ENCODE data around the gene A2ML1.
"Not testable (repeated sequence)": the region's sequence is repeated elsewhere in the genome, so short reads cannot be mapped to it uniquely, and the experiment has no call there.

Gene A2ML1

DNA sequence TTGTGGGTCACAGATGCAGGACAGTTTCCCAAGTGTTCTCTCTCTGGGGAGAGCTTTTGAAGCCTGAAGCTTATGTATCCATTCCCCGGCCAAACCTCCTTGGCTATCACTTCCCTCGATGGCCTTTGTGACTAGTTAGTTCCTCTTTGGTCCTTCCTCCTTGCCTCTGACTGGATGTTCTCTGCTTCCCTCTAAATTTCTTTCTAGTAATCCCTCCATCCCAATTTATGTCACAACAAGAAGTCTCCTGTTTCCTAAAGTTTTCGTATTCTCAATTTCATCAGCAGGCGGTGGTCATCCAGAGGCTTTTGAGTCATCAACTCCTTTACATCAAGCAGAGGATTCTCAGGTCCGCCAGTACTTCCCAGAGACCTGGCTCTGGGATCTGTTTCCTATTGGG, 27.5 kb downstream of the A2ML1 start:
- no peak for DNase-seq

DNA sequence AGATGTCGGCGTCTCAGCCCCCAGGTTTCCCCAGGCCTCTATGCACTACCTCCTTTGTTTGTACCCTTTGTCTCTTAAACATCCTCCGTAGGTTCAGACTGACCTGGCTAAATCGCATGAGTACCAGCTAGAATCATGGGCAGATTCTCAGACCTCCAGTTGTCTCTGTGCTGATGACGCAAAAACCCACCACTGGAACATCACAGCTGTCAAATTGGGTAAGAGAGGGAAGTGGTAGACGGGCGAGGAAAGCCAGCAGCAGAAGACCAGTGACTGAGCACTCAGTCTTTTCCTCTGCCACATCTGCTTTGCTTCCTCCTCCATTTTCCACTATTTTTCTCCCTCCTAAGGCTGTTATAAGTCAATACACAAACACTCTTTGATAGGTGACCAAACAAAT, 29.7 kb downstream of the A2ML1 start:
- no peak for DNase-seq

DNA sequence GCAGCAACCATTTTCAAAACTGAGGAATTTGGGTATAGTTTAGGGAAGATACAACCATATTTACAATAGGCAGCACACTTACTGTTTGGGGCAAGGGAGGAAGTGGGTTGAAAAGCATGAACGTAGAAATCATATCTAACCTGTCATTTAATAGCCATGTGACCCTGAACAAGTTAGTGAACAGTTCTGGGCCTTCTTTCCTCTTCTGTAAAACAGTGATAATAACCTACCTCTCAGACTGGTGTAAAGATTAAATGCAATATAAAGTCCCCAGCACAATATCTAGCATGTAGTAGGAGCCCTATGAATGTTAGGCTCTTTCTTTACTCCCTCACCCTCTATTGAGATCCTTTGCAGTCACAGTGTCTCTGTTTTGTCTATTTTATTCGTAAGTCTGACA, 33.5 kb downstream of the A2ML1 start:
- DNase-seq = no peak

DNA sequence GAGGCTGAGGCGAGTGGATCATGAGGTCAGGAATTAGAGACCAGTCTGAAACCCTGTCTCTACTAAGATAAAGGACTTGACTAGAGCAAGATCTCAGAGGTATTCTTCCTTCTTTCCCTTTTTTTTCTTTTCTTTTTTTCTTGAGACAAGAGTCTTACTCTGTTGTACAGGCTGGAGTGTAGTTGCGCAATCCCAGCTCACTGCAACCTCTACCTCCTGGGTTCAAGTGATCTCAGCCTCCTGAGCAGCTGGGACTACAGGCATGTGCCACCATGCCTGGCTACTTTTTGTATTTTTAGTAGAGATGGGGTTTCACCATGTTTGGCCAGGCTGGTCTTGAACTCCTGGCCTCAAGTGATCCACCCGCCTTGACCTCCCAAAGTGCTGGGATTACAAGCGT, 37.0 kb downstream of the A2ML1 start:
- DNase-seq = not testable (repeated sequence)

DNA sequence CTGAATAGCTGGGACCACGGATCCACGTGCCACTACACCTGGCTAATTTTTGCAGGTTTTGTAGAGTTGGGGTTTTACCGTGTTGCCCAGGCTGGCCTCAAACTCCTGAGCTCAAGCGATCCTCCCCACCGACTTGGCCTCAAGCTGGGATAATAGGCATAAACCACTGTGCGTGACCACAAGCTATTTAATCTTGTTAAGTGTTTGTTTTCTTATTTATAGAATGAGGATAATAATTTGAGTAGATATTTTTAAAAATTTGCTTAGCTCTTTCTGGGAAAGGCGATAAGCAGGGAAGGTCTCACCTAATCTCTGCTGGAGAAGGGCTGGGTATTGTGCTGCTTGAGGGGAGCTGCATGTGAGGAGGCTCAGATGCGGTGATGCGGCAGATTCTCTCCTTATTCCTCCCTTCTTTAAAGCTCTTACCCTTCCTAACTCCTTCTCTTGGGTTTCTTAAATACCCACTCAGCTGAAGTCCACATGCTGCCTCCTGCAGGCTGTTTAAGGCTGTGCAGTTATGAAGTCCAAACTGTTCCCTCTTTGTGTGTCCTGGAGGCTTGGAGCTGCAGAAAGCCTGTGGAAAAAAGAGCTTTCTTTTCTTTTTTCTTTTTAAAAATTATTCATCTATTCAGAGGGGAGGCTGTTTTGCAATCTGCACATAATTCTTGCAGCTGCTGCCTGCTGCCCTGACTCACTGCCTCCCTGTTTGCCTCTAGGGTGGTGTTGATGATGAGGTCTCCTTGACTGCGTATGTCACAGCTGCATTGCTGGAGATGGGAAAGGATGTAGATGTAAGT, 37.9 kb downstream of the A2ML1 start:
- DNase-seq = peak in 17 of 56 donors; percentile 1 to 48 (median 9)

DNA sequence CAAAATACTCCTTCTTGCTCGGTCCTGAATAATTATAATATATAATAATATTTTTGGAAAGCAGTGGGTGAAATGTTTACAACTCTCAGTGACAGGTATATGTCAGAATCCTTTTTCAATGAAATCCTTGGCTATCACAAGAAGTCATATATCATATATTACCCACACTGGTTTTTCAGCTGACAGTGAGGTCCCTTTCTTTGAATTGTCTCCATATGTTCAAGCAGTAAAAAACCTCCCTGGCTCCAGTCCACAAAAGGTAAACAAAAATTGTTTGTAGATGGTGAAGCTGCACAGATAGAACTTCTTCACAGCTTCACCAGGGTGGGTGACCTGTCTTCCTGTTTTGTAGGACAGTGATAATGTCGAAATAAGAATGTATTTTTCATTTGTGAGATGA, 44.0 kb downstream of the A2ML1 start:
- no peak for DNase-seq

DNA sequence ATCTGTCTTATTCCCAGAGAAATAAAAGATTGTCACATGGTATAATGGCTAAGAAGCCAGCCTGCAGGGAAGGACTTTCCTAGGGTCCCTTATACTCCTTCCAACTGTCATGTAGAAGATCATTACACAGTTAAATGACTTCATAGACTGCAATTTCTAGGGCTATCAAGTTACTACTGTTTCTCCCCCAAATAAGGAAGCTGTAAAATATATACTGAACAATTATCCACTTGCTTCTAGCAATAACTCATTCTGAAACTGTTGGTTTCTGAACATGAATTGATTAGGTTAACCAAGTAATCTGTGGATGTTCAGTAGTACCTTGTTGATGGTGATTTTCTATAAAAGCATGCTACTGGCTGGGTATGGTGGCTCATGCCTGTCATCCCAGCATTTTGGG, 44.6 kb downstream of the A2ML1 start:
- DNase-seq = no peak

DNA sequence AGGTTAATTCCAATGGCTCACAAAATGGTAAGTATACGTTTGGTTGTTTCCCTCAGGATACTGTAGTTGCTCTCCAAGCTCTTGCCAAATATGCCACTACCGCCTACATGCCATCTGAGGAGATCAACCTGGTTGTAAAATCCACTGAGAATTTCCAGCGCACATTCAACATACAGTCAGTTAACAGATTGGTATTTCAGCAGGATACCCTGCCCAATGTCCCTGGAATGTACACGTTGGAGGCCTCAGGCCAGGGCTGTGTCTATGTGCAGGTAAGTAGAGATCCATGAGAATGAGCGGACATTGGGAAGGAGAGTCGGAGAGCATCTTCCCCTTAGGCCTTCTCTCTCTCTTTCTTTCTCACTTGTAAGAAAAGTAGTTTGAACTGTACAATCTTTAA, 45.4 kb downstream of the A2ML1 start:
- DNase-seq = peak in 1 of 56 donors; percentile 2

DNA sequence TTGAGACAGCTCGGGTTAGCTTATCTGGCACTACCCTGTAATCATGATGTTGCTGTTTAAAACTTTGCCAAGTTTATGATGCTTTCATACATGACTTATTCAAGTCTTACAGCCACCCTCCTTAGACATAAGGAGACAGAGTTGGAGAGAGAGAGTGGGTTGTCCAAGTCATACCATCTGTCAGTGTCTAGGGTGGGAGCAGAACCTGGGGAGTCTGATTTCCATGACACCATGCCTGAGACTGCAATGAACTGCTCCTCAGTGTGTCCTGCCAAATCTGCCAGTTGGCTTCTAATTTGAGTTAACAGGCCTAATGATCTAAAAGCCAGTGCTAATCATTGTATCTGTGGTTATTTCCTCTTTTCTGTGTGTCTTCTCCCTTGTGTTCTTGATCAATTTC, 48.2 kb downstream of the A2ML1 start:
- DNase-seq = no peak

DNA sequence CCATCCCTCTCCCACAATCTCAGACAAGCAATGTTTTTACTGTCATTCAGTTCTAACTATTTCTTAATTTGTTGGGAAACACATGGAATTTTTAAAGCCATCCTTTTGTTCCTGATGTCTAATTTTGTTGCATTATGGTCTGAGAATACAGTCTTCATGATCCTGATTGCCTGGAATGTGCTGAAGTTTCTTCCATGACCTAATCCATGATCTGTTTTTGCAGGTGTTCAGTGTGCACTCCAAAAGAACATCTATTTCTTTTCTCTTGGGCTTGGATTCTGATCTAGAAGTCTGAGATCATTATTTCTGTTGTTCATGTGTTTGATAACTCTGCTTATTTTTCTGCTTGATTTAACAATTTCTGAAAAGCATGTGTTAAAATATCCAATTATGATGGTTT, 48.6 kb downstream of the A2ML1 start:
- DNase-seq = no peak

DNA sequence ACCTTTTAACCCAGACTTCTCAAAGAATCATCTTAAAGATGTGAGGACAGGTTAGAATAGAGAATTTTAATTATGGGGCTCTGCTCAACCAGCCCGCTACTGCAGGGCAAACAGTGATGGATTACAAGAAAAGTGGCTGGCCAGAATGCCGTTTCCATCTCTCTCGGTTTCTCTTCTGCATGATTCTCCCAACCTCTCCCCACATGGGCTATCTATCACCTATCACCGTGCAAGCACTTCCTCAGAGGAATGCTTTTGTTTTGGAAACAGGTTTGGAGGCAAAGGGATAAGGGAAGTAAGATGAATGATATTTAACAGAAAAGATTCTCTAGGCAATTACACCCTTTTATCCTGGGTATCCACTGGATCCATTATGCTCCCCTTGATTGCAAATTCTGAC, 54.5 kb downstream of the A2ML1 start:
- no peak for DNase-seq

DNA sequence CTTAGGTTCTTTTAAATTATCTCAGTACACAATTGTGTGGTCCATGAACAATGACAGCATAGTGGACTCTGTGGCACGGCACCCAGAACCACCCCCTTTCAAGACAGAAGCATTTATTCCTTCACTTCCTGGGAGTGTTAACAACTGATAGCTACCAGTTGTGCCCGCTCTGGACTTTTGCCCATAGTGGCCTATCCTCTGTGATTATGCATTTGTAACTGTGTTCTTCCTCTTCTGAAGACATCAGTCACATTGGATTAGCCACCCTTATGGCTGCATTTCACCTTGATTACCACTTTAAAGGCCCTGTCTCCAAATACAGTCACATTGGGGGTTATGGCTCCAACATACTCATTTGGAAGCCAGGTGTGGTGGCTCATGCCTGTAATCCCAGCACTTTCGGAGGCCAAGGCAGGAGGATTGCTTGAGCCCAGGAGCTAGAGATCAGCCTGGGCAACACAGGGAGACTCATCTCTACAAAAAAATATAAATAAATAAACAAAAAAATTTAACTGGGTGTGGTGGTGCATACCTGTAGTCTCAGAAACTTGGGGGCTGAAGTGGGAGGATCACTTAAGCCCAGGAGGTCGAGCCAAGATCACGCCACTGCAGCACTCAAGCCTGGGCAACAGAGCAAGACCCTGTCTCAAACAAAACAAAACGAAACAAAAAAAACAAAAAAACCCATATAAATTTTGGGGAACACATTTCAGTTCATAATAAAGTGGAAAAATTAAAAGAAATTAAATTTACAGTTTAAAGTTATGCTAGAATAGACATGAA, 64.3 kb downstream of the A2ML1 start:
- peak in 1 of 56 donors; percentile 0 for DNase-seq

DNA sequence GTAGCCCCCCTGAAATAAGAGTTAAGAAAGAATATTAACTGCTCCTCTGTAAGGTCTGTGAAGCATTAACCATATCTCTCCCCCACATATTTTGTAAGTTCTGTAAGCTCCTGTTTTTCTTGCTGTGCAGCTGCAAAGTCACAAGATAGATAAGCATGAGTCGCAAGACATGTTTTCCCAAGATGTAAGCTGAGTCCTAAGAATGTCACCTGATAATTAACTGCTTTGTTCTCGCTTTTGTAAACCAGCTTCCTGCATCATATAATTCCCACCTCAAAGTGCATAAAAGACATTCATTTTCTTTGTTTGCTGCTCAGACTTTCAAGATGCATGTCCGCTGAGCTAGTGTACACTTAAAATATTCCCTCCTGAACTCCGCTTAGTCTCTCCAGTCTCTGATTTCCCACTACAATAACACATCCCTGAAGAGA, 64.9 kb downstream of the A2ML1 start:
- DNase-seq = no peak

DNA sequence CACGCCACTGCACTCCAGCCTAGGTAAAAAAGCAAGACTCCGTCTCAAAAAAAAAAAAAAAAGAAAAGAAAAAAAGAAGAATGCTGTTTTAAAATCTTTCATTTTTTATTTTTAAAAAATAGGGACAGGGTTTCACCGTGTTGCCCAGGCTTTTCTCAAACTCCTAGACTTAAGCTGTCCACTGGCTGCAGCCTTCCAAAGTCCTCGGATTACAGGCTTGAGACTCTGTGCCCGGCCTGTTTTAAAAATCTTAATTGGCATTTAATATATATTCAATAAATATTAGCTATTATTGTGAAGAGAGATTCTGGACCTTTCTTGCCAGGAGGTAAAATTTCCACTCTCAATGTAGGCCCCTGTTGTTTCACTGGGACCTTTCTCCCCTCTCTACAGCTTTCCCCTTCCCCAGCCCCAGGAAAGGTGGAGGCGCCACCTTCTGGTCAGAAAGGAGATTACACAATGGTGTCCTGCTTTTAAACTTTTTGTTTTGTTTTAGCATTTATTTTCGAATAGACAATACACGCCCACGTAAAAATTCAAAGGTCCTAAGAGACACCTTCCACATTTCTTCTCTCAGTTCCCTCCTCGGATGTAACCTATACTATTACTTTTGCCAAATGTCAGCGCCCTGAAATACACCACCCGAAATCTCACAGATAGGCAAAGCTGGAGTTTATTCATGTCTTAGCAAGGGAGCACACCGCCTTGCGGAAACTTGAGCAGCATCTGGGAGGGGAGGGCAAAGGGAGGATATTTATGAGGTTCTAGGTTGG, 68.1 kb downstream of the A2ML1 start:
- DNase-seq = peak in 26 of 56 donors; percentile 1 to 60 (median 10)

DNA sequence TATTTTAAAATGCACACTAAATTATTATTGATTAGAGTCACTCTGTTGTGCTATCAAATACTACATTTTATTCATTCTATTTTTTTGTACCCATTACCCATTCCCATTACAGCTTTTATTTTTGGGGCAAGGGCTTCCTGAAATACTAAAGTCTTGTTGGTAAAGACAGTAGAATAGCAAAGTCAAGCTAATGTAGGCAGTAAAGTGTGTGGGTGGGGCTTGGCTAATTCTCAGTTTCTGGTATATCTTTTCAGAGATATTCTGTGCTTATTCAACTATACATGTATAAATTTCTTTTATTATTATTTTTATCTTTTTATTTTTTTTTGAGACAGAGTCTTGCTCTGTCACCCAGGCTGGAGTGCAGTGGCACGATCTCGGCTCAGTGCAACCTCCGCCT, 69.6 kb downstream of the A2ML1 start:
- DNase-seq = no peak

DNA sequence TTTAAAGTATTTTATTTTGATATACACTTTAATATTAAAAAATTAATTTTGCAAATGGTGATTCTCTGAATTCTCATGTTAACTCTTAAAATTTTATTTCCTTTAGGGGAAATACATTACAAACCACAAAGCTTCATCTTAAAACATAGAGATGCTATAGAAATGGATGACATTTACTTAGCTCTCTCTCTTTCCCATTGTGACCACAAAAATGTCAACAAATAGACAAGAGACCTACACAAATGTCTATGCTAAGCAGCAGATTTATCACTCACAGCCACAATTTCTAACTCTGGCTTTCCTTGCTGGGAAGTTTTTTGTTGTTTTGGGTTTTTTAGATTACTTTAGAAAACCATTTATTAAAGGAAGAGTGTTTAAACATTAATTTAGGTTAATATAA, 72.0 kb downstream of the A2ML1 start:
- no peak for DNase-seq

DNA sequence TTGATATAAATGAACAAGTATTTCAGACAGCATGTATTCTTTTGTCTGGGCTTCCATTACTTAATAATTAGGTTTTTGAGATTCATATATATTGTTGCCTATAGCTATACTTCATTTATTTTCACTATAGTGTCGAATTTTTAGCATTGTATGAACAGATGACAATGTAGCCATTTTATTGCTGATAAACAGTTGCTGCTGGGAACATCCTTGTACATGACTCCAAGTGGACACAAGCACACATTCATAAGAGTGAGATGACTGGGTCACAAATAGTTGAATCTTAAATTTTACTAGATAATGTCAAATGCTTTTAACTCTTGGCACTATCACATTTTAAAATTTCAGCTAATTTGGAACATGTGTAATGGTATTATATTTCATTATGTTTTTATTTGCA, 72.6 kb downstream of the A2ML1 start:
- no peak for DNase-seq

DNA sequence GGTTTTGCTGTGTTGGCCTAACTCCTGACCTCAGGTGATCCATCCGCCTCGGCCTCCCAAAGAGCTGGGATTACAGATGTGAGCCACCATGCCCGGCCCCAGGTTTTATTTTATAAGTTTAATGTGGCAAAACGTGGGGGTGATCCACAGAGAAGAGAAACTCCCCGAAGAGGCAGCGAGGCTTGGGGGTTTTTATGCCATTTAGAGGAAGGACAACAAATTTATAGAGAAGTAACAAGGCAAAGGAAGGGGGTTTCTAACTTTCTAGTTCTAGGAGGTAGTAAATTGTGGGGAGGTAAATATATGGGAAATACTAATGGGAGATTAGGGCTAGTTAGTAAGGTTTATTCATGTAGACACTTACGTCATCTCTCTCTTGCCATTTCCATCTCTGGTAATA, 74.7 kb downstream of the A2ML1 start:
- no peak for DNase-seq

DNA sequence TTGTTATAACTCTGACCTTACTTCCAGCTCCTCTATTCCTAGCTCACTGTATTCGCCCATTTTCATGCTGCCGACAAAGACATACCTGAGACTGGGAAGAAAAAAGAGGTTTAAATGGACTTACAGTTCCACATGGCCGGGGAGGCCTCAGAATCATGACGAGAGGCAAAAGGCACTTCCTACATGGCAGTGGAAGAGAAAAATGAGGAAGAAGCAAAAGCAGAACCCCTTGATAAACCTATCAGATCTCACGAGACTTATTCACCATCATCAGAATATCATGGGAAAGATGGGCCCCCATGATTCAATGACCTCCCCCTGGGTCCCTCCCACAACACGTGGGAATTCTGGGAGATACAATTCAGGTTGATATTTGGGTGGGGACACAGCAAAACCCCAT, 77.4 kb downstream of the A2ML1 start:
- no peak for DNase-seq

DNA sequence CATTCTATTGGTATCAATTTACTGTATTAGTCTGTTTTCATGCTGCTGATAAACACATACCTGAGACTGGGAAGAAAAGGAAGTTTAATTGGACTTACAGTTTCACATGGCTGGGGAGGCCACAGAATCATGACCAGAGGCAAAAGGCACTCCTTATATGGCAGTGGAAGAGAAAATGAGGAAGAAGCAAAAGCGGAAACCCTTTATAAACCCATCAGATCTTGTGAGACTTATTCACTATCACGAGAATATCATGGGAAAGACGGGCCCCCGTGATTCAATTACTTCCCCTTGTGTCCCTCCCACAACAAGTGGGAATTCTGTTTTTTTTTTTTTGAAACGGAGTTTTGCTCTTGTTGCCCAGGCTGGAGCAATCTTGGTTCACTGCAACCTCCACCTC, 80.3 kb downstream of the A2ML1 start:
- DNase-seq = peak in 1 of 56 donors; percentile 12

DNA sequence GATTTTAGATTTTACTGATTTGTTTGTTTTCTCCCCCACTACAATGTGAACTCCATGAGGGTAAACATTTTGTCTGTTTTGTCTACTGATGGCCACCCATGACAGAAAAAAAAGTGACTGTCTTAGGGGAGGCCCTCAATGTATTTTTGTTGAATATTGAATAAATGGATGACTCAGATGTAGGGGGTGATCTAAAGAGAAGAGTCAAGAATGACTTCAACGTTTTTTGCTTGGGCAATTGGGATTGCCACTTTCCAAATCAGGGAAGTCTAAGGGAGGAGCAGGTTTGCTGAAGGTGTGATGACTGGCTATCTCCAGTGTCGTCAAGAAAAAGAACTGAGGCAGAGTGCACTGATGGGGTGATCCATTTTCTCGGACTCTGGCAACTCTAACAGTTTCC, 81.2 kb downstream of the A2ML1 start:
- no peak for DNase-seq

DNA sequence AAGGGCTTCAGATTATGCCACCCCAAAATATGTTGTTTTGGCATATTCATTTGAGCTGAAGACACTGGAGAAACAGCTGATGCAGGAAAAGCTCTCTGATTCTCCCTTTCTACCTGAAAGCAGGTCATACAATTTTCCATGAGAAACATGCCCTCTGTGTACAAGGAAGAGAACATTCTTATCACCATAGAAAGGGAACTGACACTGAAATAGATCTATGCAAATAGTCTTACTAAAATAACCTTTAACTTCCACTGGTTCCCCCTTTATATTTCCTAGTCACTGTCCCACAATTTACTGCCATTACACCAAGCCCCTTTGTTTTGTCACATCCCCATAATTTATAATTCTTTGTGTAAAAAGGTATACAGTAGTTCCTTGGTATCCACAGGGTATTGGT, 82.2 kb downstream of the A2ML1 start:
- DNase-seq = no peak

All from amygdala (tissue), 56 donors.